NB4 (cell line): Measurements from ENCODE around the gene C11orf98.

ENCODE experiments used
- POLR2A ChIP-seq: IDR thresholded peaks from 2 replicates; pipeline ENCODE4 v1.6.1; 2011; ENCODE audit warnings: mild to moderate bottlenecking; ENCODE audit not compliant: insufficient read length; ENCODE audit errors: extremely low read depth
- TF ChIP-seq, protein P1 (sequence below): IDR thresholded peaks from one replicate; pipeline ENCODE4 v1.5.1; 2012; ENCODE audit warnings: low read depth, low read length

DNA sequence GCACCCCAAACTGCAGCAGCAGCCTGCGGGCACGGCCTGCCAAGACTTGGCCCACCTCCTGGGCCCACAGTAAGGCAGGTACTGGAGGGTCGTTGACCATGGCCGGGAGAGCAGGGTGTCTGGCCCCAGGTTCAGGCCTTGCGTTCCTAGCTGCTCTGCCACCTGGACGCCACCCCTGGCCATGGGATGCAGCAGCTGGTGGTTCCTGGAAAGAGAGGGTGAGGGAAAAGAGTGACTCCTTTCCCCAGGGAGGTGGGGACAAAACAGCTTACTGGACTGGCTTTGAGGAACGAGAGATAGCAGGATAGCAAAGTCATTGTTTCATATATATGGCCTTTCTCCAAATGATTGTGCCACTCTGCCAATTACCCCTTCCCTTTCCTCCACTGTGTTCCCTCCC is 40.4 kb upstream of the C11orf98 start:
- no peak for TF ChIP-seq POLR2A
- TF ChIP-seq, protein P1, sequence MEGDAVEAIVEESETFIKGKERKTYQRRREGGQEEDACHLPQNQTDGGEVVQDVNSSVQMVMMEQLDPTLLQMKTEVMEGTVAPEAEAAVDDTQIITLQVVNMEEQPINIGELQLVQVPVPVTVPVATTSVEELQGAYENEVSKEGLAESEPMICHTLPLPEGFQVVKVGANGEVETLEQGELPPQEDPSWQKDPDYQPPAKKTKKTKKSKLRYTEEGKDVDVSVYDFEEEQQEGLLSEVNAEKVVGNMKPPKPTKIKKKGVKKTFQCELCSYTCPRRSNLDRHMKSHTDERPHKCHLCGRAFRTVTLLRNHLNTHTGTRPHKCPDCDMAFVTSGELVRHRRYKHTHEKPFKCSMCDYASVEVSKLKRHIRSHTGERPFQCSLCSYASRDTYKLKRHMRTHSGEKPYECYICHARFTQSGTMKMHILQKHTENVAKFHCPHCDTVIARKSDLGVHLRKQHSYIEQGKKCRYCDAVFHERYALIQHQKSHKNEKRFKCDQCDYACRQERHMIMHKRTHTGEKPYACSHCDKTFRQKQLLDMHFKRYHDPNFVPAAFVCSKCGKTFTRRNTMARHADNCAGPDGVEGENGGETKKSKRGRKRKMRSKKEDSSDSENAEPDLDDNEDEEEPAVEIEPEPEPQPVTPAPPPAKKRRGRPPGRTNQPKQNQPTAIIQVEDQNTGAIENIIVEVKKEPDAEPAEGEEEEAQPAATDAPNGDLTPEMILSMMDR: no peak
